Activated T-cell treated with anti-CD3 and anti-CD28 coated beads, Interleukin-2, amount 50 U/mL, for 48 hours (primary cell): ENCODE data around the gene HOXD10.

Source experiments
- DNase-seq, 2 experiments: peaks; one replicate each; pipeline ENCODE4 v3.0.0-alpha.2; 2020

The HOXD10 gene

GRCh38 chr2:176152350-176153181, 36.0 kb downstream of the HOXD10 start:
- no peak for DNase-seq

GRCh38 chr2:176154576-176155252, 38.1 kb downstream of the HOXD10 start:
- no peak for DNase-seq

- no peak for DNase-seq
These were observed 38.9 kb downstream of the HOXD10 start for GRCh38 chr2:176155356-176156044.

DNA sequence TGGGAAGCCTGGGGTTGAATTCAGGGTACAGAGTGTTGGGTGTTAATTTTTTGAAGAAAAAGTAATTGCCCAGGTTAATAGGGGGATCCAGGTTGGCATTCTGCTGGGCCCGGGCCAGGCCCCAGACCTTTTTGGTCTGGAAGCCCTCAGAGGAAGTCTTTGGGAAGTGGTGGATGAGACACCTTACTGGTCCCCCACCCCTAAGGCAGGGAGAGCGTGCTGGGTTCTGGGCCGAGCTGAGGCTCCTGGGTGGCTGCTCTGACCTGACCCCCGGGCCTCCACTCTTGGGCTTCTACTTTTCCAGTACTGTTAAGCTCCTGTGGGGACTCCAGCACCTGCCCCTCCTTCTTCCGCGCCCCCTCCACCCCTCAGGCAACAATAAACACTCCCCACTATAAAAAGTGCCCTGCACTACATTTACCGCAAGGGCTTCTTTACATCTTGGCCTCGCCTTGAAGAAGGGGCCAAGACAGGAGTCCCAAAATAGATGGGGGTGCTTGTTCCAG, 39.8 kb downstream of the HOXD10 start:
- no peak for DNase-seq

DNA sequence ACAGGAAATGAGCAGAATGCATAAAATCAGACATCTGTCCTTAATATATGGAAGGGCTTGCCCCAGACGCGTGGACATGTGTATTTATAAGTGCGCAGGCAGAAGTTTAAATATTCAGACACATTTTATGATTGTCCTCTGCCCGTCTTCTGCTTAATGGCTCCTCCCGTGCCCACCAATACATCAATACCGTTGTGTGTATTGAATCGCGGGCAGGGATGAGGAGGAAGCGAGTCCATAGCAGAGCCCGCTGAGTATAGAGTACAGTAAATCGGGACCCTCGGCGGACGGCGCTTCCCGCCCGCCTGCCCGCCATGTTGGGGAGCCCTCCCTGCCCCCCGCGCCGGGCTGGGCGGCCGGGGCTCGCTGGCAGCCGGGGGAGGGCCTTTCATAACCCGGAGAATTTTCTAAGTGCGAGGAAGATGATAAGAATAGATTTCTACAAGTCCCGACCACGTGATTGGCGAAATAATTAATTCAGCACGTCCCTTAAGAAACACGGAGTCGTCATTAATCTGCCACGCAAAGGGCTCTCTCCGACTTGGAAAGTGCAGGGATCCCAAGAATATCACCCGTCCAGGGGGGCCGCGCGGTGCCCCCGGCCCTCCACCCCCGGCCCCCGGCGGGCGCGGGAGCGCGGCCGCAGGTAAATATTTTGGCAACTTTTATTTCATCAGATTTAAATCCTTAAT, 40.4 kb downstream of the HOXD10 start, which contains the start of gene HOXD3:
Gene HOXD3 (plus strand): TSS at position 501 of the 692 bp plus-strand sequence. CDS start 11,808 bp downstream, outside the sequence.
- no peak for DNase-seq

DNA sequence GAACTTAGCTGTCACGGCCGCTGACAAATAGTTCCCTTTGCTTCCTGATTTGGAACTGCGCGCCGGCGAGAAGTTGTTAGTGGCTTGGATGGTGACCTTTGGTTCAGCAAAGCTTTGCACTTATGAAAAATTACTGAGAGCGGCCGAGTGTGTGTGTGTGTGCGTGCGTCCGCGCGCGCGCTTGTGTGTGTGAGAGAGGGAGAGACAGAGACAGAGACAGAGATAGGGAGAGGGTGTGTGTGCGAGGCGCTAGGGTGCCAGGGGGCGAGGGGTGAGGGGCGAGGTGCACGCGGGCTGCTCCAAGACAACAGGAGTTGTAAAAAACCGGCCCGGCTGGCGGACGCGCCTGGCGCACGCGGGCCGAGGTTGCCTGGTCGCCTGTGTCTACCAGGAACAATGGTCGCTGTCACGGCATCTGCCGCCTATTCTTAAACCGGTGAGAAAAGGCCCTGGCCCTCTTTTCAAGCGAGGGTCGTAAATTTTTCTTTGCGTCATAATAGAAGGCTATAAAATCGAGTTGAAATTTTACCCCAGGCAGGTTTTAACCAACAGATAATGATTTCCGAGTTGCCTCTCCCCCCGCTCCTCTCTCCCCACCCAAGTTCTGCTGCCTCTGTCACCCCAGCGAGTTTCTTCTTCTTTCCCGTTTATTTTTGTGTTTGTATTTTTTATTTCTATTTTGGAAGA, 41.1 kb downstream of the HOXD10 start:
- DNase-seq: no peak

DNA sequence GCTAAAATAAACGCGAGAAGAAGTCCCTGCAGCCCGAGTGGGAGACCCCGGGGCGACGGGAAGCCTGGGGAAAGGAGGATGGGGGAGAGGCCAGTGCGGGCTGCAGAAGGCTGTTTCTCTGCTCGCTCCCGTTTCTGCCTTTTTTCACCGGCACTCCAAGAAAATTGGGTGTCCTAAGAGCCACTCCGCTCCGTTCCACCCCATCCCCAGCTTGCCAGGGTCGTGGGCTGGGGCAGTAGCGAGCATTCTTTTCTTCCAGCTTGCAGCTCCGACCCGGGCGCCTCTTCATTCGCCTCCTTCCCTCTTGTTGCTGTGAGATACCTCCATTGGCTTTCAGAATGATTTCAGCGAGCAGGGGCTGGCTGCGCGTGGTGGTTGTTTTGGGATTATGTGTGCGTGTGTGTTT, 41.6 kb downstream of the HOXD10 start:
- no peak for DNase-seq

- DNase-seq: no peak
These were observed 42.5 kb downstream of the HOXD10 start for GRCh38 chr2:176158855-176159662.

DNA sequence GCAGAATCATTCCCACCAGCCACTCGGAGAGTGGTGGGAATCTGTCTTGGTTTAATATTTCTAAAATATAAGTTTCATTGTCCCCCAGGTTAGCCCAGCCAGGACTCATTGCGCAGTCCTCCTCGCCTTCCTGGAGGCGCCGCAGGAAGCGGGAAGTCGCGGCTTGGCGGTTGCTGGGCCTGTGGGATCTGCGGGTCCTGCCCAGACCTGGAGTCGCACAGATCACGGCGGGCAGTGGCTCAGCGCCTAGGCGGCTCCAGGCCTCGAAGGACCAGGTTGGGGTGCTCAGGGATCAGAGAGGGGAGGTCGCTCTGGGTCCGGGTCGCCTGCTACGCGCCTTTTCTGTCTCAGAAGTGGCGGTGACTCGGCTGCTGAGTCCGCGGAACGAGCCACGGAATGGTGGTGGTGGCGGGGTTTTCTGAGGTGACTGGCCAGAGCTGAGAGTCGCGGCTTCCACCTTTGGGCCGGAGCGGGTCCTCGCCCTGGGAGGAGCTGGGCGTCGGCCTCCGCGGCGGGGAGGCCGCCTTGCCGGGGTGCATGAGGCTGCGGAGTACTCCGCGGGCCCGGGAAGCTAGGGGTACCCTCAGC, 43.2 kb downstream of the HOXD10 start:
- DNase-seq: no peak

DNA sequence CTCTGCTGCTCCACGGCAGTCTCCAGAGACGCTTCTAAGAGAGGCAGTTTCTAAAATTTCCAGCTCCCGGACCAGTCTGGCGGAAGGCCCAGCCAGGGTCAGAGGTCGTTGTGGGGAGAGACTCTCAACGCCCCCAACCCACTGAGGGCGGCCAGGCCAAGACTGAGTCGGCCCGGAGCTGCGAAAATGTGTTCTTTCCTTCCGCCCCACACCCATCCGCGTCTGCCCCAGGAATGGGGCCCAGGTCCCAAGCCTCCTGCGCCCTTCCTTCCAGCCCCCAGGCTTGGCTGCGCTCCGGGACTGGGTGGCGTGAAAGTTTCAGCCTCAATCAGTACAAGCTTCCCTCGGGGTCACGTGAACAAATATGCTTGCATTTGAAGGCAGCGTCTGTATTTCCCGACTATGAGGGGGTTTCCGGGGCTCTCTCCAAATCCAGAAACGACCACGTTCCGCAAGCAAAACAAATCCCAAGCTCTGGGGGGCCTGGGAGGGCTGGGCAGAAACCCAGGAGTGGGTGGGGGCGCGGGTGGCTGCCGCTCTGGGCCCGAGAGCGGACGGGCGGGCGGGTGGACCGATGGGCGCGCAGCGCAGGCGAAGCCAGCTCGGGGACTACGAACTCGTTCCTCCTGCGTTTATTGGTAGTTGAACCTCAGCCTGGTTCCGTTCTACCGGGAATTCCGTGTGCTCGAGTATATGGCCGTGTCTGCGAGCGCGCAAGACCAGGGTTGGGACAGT, 43.8 kb downstream of the HOXD10 start:
- no peak for DNase-seq

- DNase-seq: no peak
These were observed 44.6 kb downstream of the HOXD10 start for GRCh38 chr2:176160986-176161824.

- DNase-seq: no peak
These were observed 45.4 kb downstream of the HOXD10 start for GRCh38 chr2:176161825-176162626.

GRCh38 chr2:176162911-176163671, 46.5 kb downstream of the HOXD10 start:
- no peak for DNase-seq

GRCh38 chr2:176163672-176164056, 47.1 kb downstream of the HOXD10 start:
- DNase-seq: no peak

GRCh38 chr2:176164201-176164600, 47.6 kb downstream of the HOXD10 start:
- no peak for DNase-seq

- no peak for DNase-seq
These were observed 48.2 kb downstream of the HOXD10 start for GRCh38 chr2:176164611-176165369.
